SU-DHL-6 (cell line): ENCODE results near the gene ARHGAP44.

Experiments
- H2AFZ ChIP-seq: fragments of 200-600 bp; sonication (generic); 2 replicates; pipeline ENCODE4 v1.6.1; 2014; ENCODE audit warnings: low read depth, mild to moderate bottlenecking, moderate library complexity, mixed read lengths, antibody characterized with exemption, low read length; ENCODE audit not compliant: severe bottlenecking
- H3F3A ChIP-seq: fragments of 200-600 bp; shearing (Covaris generic); 2 replicates; pipeline ENCODE4 v1.6.0; 2016; ENCODE audit warnings: antibody characterized with exemption, mild to moderate bottlenecking; ENCODE audit not compliant: insufficient read depth
- H3K27ac ChIP-seq: fragments of 200-600 bp; sonication (generic); 2 replicates; pipeline ENCODE4 v1.5.1; 2016; ENCODE audit warnings: low read depth, mild to moderate bottlenecking, low read length, moderate library complexity, mixed read lengths
- H3K27me3 ChIP-seq: fragments of 200-600 bp; sonication (generic), shearing (Covaris generic); 2 replicates; pipeline ENCODE4 v1.6.0; 2014; ENCODE audit warnings: mild to moderate bottlenecking, low read length
- H3K36me3 ChIP-seq: fragments of 200-600 bp; sonication (generic); 2 replicates; pipeline ENCODE4 v1.6.1; 2014; ENCODE audit warnings: mild to moderate bottlenecking, low read length, mixed read lengths
- H3K4me2 ChIP-seq: fragments of 300-600, 200-600 bp; shearing (Covaris generic), sonication (generic); 2 replicates; pipeline ENCODE4 v1.6.0; 2014; ENCODE audit warnings: low read length, low read depth, mild to moderate bottlenecking; ENCODE audit not compliant: poor library complexity, severe bottlenecking
- H3K4me3 ChIP-seq: fragments of 200-600 bp; sonication (generic); 2 replicates; pipeline ENCODE4 v1.5.1; 2014; ENCODE audit warnings: antibody characterized with exemption, low read length, mild to moderate bottlenecking, mixed read lengths; ENCODE audit not compliant: insufficient read depth, poor library complexity, severe bottlenecking
- H3K79me2 ChIP-seq: fragments of 200-600 bp; sonication (generic); 2 replicates; pipeline ENCODE4 v1.6.1; 2014; ENCODE audit warnings: mild to moderate bottlenecking, low read length, moderate library complexity; ENCODE audit not compliant: insufficient read depth
- H3K9ac ChIP-seq: fragments of 200-600 bp; sonication (generic); 2 replicates; pipeline ENCODE4 v1.7.0; 2014; ENCODE audit warnings: mild to moderate bottlenecking, low read length
- H3K9me2 ChIP-seq: fragments of 200-600 bp; sonication (generic); replicated peaks from 2 replicates; pipeline ENCODE4 v1.6.1; 2014; ENCODE audit warnings: low read length; ENCODE audit not compliant: insufficient read depth
- H3K9me3 ChIP-seq: fragments of 200-600 bp; sonication (generic); 2 replicates; pipeline ENCODE4 v1.6.1; 2014; ENCODE audit warnings: low read length, mixed read lengths; ENCODE audit not compliant: insufficient read depth
- H4K20me1 ChIP-seq: fragments of 200-600 bp; sonication (generic); 2 replicates; pipeline ENCODE4 v1.6.1; 2014; ENCODE audit warnings: low read depth, mild to moderate bottlenecking, antibody characterized with exemption, low read length, moderate library complexity, mixed read lengths
- CTCF ChIP-seq: fragments of 200-600 bp; sonication (generic); IDR thresholded peaks from one replicate; pipeline ENCODE4 v1.5.1; 2017; ENCODE audit warnings: antibody characterized with exemption, mild to moderate bottlenecking, low read length, moderate library complexity; ENCODE audit not compliant: insufficient read depth, poor library complexity, severe bottlenecking
- EZH2phosphoT487 ChIP-seq: fragments of 200-600 bp; sonication (generic), shearing (Covaris generic); conservative IDR thresholded peaks from 2 replicates; pipeline ENCODE4 v1.6.1; 2018; ENCODE audit warnings: mild to moderate bottlenecking, antibody characterized with exemption, low read length, moderate library complexity, mixed read lengths

The ARHGAP44 gene

GRCh38 chr17:12790249-12791106, 1.2 kb downstream of the ARHGAP44 start:
- peak overlapping the region; percentile 50 for H3K4me2 ChIP-seq
- H3K36me3 ChIP-seq = no peaks in the 10 kb centered on the region
- no peak overlapping the region for H3K27ac ChIP-seq
- H3F3A ChIP-seq = no peaks in the 10 kb centered on the region
- TF ChIP-seq CTCF = no peak
- no peak for TF ChIP-seq EZH2phosphoT487
- peak overlapping the region; percentile 36 for H2AFZ ChIP-seq
- no peaks in the 10 kb centered on the region for H3K79me2 ChIP-seq
- peaks cover 3% of the 10 kb centered on the region; the same call in 1 of the 2 replicates for H4K20me1 ChIP-seq
- H3K9ac ChIP-seq = peak overlapping the region; percentile 60
- H3K4me3 ChIP-seq = peak overlapping the region; percentile 68
- no peaks in the 10 kb centered on the region for H3K27me3 ChIP-seq
- no peaks in the 10 kb centered on the region for H3K9me2 ChIP-seq
- H3K9me3 ChIP-seq = no peaks in the 10 kb centered on the region

- Histone ChIP-seq H3K9ac (no peak overlapping the region), H3K9me3 (no peaks in the 10 kb centered on the region), H3K4me2 (no peak overlapping the region), H3K27ac (no peak overlapping the region), H3K4me3 (no peak overlapping the region), H3K36me3 (0 out of 2 replicates have a peak, but pooled peaks cover 5% of the 10 kb centered on the region), H3K9me2 (no peaks in the 10 kb centered on the region), H3K79me2 (no peaks in the 10 kb centered on the region), H3K27me3 (no peaks in the 10 kb centered on the region), H2AFZ (no peak overlapping the region), H3F3A (no peaks in the 10 kb centered on the region), H4K20me1 (peaks cover 3% of the 10 kb centered on the region; the same call in 1 of the 2 replicates)
- no peak for TF ChIP-seq EZH2phosphoT487
- TF ChIP-seq CTCF = no peak
These were observed 5.7 kb downstream of the ARHGAP44 start for GRCh38 chr17:12794919-12795532.

GRCh38 chr17:12800855-12801365, 11.6 kb downstream of the ARHGAP44 start:
- Histone ChIP-seq H4K20me1 (no peaks in the 10 kb centered on the region), H3K4me3 (no peak overlapping the region), H3F3A (no peaks in the 10 kb centered on the region), H3K27ac (no peak overlapping the region), H3K79me2 (no peaks in the 10 kb centered on the region), H3K27me3 (no peaks in the 10 kb centered on the region), H3K4me2 (no peak overlapping the region), H3K36me3 (0 out of 2 replicates have a peak, but pooled peaks cover 5% of the 10 kb centered on the region), H3K9me2 (no peaks in the 10 kb centered on the region), H3K9ac (no peak overlapping the region), H2AFZ (no peak overlapping the region), H3K9me3 (no peaks in the 10 kb centered on the region)
- TF ChIP-seq CTCF (no peak), EZH2phosphoT487 (no peak)
